T-helper 9 cell (primary cell): ENCODE data around the gene SKIC2.
"Not testable (repeated sequence)": the region's sequence is repeated elsewhere in the genome, so short reads cannot be mapped to it uniquely, and the experiment has no call there.

ENCODE experiments used
- DNase-seq: peaks from one replicate; pipeline ENCODE4 v3.0.0-alpha.2; 2020

The SKIC2 gene

GRCh38 chr6:32005538-32005880 is 46.5 kb downstream of the SKIC2 start:
- DNase-seq, result not testable (repeated sequence)

DNA sequence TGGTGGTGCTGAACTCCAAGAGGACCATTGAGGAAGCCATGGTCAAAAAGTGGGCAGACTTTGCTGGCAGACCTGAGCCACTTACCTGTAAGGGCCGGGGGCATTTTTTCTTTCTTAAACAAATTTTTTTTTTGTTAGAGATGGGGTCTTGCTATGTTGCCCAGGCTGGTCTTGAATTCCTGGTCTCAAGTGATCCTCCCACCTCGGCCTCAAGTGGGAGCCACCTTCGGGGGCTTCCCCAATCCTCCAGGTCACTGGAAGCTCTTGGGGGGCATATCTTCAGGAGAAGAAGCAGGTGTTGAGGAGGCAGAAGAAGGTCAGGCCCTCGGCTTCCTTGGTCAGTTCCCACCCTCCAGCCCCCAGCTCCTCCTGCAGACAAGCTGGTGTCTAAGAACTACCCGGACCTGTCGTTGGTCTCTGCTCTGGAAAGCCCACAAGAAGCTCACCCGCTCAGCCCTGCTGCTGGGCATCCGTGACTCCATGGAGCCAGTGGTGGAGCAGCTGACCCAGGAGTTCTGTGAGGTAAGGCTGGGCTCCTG is 47.1 kb downstream of the SKIC2 start:
- not testable (repeated sequence) for DNase-seq

GRCh38 chr6:32007086-32007485 is 48.1 kb downstream of the SKIC2 start:
- not testable (repeated sequence) for DNase-seq

GRCh38 chr6:32008037-32008436 is 49.1 kb downstream of the SKIC2 start:
- DNase-seq, result not testable (repeated sequence)

DNA sequence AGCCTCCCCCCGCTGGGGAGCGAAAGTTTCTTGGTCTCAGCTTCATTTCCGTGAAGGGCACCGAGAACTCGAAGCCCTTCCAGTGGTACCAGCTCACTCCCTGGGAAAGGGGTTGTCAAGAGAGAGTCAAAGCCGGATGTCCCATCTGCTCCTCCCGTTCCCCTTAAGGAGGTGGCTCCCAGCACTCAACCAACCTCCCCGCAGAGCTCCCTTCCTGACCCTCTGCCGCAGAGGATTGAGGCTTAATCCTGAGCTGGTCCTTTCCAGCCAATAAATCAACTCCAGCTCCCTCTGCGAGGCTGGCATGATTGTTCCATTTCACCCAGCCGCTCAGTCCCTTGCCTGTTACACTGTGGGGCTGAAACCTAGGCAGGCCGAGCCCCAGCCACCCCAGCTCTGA is 49.6 kb downstream of the SKIC2 start:
- DNase-seq, result not testable (repeated sequence)

DNA sequence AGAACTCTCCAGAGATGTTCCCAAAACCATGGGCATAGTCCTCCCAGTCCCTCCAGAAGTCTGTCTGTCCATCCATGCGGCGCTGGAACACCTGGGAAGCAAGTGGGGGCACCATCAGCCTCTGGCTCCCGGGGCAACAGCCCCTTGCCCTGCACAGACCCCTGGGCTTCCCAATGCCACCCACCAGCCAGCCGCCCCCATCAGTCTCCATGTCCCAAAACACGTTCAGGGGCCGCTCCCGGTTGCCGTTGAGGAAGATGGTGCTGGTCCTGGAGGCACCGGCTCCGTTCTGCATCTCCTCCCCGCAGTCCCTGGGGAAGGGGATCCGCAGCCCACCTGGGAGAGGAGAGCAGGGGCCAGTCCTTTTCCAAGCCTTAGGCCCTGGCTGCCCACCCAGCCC is 50.6 kb downstream of the SKIC2 start:
- not testable (repeated sequence) for DNase-seq

DNA sequence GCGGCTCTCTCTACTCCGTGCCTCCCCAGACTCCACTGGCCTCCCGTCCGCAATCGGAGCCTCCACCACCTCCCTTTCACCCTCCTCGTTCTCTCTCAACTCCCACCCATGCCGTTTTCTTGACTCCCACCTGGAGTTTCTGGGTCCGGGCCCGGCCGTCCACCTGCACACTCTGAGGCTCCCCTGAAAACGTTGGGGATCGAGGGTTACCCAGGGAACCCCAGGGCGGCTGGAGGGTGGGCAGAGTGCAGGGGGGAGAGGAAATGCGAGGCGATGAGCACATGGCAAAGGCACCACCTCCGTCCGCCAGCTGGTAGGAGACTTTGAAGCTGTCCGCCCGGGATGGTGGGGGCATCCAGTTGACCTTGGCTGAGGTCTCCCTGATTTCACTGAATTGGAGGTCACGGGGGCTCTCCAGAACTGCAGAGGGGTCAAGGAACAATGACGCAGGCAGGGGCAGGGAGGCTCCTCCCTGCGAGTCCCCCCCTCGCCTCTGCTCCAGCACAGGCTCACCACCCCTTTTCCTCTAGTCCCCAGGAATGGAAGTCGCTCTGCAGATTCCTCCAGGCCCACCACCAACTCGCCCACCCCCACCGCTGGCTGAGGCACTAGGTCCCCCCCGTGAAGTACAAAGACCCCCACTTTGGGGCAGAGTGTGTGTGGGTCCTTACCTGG is 52.0 kb downstream of the SKIC2 start:
- not testable (repeated sequence) for DNase-seq

- not testable (repeated sequence) for DNase-seq
Measured at GRCh38 chr6:32012941-32013617, 54.1 kb downstream of the SKIC2 start.

- not testable (repeated sequence) for DNase-seq
Measured at GRCh38 chr6:32013738-32014137, 54.8 kb downstream of the SKIC2 start.

- DNase-seq, result not testable (repeated sequence)
Measured at GRCh38 chr6:32014547-32014946, 55.6 kb downstream of the SKIC2 start, which contains the start of gene C4B. TSS of gene C4B (plus strand) at chr6:32014795. CDS start at chr6:32014846, 51 bp downstream.
